GM18508 (cell line): ENCODE measurements around the gene GAPDHS.

ENCODE experiments used
- ATAC-seq: cut with Tn5 transposase; IDR thresholded peaks from one replicate; pipeline ENCODE4 v1.9.1; 2021; ENCODE audit warnings: moderate number of reproducible peaks; ENCODE audit not compliant: insufficient read depth, unreplicated experiment

The GAPDHS gene

GRCh38 chr19:35577918-35578317 lies 44.7 kb downstream of the GAPDHS start:
- no peak for ATAC-seq

DNA sequence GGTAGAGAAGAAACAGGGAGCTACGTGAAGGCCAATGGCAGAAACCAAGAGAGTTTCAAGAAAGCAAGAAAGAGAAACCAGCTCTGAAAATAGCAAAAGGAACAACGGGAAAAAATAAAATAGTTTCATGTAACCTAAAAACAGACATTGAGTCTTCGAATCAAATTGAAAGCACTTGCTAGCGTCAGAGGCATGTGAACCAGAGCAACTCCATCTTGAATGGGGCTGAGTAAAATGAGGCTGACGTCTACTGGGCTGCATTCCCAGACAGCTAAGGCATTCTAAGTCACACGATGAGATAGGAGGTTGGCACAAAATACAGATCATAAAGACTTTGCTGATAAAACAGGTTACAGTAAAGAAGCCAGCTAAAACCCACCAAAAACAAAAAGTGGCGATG lies 45.5 kb downstream of the GAPDHS start:
- ATAC-seq: no peak

DNA sequence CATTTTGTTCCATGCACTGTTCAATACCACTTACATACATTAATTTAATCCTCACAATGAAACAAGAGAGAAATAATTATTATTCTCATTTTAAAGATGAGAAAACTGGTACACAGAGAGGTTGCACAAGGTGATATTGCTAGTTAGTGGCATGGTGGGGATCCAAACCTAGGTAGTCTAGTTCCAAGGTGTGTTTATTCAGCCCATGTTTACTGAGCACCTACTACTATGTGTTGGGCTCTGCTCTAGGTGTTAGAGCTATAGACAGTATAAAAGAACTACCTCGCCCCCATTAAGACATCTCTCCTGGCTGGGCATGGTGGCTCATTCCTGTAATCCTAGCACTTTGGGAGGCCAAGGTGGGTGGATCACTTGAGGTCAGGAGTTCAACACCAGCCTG lies 49.5 kb downstream of the GAPDHS start:
- ATAC-seq: no peak

DNA sequence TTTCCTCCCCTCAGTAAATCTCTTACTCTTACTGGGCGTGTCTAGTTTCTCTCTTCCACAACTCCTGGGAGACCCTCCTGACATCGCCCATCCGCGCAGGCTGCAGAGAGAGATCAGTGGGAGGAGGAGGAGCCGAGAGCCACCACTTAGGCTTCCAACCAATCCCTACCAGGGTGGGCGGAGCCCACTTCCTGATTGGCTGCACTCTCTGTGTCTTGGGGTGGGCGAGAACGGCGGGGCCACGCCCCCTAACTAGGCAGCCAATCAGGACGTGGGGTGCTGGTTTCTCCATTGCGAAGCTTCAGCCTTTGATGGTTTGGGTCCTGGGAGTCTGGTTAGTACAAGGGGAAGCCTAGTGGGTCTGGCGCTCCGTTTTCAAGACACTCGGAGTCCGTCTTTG lies 52.6 kb downstream of the GAPDHS start, which contains the start of gene PMIS2:
PMIS2 (plus strand) TSS at position 326 of the 400 bp plus-strand sequence. CDS start 87 bp downstream, outside the sequence.
- ATAC-seq: no peak

DNA sequence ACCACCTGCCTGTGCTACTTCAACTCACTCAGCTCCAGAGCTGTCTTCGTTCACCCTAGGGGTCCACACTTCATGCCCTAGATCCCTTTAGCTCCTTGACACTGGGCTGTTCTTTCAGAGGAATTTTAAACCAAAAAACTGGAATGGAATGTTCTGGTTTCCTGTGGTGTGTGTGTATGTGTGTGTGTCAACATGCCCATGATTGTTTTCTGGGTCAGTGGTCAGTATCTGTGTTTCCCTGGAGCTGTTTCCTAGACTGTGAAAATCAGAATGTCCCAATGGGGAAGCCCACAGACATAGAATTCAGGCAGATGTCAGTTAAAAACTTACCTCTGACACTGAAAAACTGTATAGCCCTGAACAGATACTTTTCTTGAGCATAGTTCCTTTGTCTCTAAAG lies 54.1 kb downstream of the GAPDHS start:
- ATAC-seq: no peak

GRCh38 chr19:35590875-35591274 lies 57.6 kb downstream of the GAPDHS start:
- ATAC-seq: no peak

DNA sequence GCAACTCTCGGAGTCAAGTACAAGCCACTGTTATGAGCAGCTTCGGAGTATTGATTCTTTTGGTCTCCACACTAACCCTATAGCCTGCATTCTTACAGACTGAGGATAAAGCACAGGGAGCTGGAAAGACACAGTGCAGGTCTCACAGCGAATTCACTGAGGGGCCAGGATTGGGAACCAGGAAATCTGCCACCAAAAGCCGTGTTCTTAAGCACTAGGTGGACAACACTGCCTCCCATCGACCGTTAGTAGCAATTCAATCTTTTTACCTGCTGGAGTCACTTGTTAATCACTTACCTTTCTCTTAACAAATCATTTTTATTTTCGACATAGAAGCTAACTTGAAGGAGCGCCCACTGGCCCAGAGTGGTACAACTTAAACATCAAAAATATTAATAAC lies 59.0 kb downstream of the GAPDHS start:
- no peak for ATAC-seq
